Measurements from ENCODE around the gene GDPD5. TPM values are rescaled to one million over a fixed set of nuclear protein-coding genes. Genes with fewer than 3 reads are reported as not detected.

Gene GDPD5
- total RNA-seq: 16.1 and 18.3 TPM in 2 replicates
- polyA plus RNA-seq (2012): 50.3 TPM

GRCh38 chr11:75525433-75526191 lies at the start of gene GDPD5:
TSS of gene GDPD5 (minus strand) at chr11:75525941. CDS start at chr11:75477735, 48,206 bp downstream.
- peak; percentile 80 for DNase-seq (ENCODE audit: low read depth)

- DNase-seq (ENCODE audit: low read depth): no peak
Observed at GRCh38 chr11:75574698-75575602, 49.2 kb upstream of the GDPD5 start.

- no peak for DNase-seq (ENCODE audit: low read depth)
Observed at GRCh38 chr11:75572744-75573143, 47.0 kb upstream of the GDPD5 start.

- DNase-seq (ENCODE audit: low read depth): no peak
Observed at GRCh38 chr11:75571625-75572024, 45.9 kb upstream of the GDPD5 start.

- no peak for DNase-seq (ENCODE audit: low read depth)
Observed at GRCh38 chr11:75570559-75571139, 44.9 kb upstream of the GDPD5 start.

GRCh38 chr11:75568616-75569219 lies 43.0 kb upstream of the GDPD5 start:
- no peak for DNase-seq (ENCODE audit: low read depth)

GRCh38 chr11:75567971-75568370 lies 42.2 kb upstream of the GDPD5 start:
- no peak for DNase-seq (ENCODE audit: low read depth)

- DNase-seq (ENCODE audit: low read depth): no peak
Observed at GRCh38 chr11:75566763-75567279, 41.1 kb upstream of the GDPD5 start.

GRCh38 chr11:75565916-75566762 lies 40.4 kb upstream of the GDPD5 start:
- DNase-seq (ENCODE audit: low read depth): no peak

- DNase-seq (ENCODE audit: low read depth): peak; percentile 83
Observed at GRCh38 chr11:75565221-75565814, 39.6 kb upstream of the GDPD5 start.

- peak; percentile 94 for DNase-seq (ENCODE audit: low read depth)
Observed at GRCh38 chr11:75563978-75564552, 38.3 kb upstream of the GDPD5 start.

- no peak for DNase-seq (ENCODE audit: low read depth)
Observed at GRCh38 chr11:75563501-75563977, 37.8 kb upstream of the GDPD5 start.

- peak; percentile 89 for DNase-seq (ENCODE audit: low read depth)
Observed at GRCh38 chr11:75562836-75563484, 37.2 kb upstream of the GDPD5 start.

- DNase-seq (ENCODE audit: low read depth): peak; percentile 94
Observed at GRCh38 chr11:75562048-75562835, 36.5 kb upstream of the GDPD5 start, which contains the start of gene SERPINH1. TSS of gene SERPINH1 (plus strand) at chr11:75562253. CDS start at chr11:75566350, 4,097 bp downstream.

- DNase-seq (ENCODE audit: low read depth): no peak
Observed at GRCh38 chr11:75561426-75562047, 35.8 kb upstream of the GDPD5 start.

- DNase-seq (ENCODE audit: low read depth): no peak
Observed at GRCh38 chr11:75560644-75561043, 34.9 kb upstream of the GDPD5 start.

Measured in myocyte (in vitro differentiated cells).